IMR-90 (cell line): Measurements from ENCODE around the gene TST.

Experiments
- CEBPB ChIP-seq: IDR thresholded peaks from 2 replicates; pipeline ENCODE4 v1.6.1; 2012; ENCODE audit warnings: low read depth, low read length, improper control_type of control experiment
- MAZ ChIP-seq: IDR thresholded peaks from 2 replicates; pipeline ENCODE4 v1.6.1; 2012; ENCODE audit warnings: low read depth, mild to moderate bottlenecking, low read length, improper control_type of control experiment, moderate library complexity, borderline replicate concordance
- POLR2A ChIP-seq: IDR thresholded peaks from 2 replicates; pipeline ENCODE4 v1.6.1; 2012; ENCODE audit warnings: mild to moderate bottlenecking, low read depth, low read length
- SMC3 ChIP-seq: fragments of 150-350 bp; IDR thresholded peaks from 2 replicates; pipeline ENCODE4 v1.6.1; 2016; ENCODE audit warnings: low read depth, mild to moderate bottlenecking, antibody characterized with exemption, low read length, moderate library complexity
- TF ChIP-seq, protein P1 (sequence below): conservative IDR thresholded peaks from 2 replicates; pipeline ENCODE4 v1.5.1; 2012; ENCODE audit warnings: mild to moderate bottlenecking, low read depth, low read length, improper control_type of control experiment

- TF ChIP-seq, protein P1, sequence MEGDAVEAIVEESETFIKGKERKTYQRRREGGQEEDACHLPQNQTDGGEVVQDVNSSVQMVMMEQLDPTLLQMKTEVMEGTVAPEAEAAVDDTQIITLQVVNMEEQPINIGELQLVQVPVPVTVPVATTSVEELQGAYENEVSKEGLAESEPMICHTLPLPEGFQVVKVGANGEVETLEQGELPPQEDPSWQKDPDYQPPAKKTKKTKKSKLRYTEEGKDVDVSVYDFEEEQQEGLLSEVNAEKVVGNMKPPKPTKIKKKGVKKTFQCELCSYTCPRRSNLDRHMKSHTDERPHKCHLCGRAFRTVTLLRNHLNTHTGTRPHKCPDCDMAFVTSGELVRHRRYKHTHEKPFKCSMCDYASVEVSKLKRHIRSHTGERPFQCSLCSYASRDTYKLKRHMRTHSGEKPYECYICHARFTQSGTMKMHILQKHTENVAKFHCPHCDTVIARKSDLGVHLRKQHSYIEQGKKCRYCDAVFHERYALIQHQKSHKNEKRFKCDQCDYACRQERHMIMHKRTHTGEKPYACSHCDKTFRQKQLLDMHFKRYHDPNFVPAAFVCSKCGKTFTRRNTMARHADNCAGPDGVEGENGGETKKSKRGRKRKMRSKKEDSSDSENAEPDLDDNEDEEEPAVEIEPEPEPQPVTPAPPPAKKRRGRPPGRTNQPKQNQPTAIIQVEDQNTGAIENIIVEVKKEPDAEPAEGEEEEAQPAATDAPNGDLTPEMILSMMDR, result no peak
- TF ChIP-seq POLR2A (no peak), CEBPB (no peak), MAZ (no peak), SMC3 (no peak)
Observed at GRCh38 chr22:36961626-36962025, 57.6 kb downstream of the TST start.
